ENCODE data around the gene PAF1. TPM values are rescaled to one million over a fixed set of nuclear protein-coding genes. Genes with fewer than 3 reads are reported as not detected.

The PAF1 gene
- total and polyA plus RNA-seq, 2 of the 13 experiments (the other 11 are each of a cell fraction or from before 2014, with no cell fraction given), result 30.2 to 31.1 TPM

- TF ChIP-seq SNAPC4 (CRISPR knock-in tag; IDR thresholded peaks at IDR 0.05), result no peak
- TF ChIP-seq CBX5 (CRISPR knock-in tag; IDR thresholded peaks at IDR 0.05; ENCODE audit: borderline replicate concordance), result 0 out of 2 replicates have a peak, but pooled peaks have one; percentile 46
- no peak for TF ChIP-seq SSRP1 (CRISPR knock-in tag; IDR thresholded peaks at IDR 0.05)
- no peak for TF ChIP-seq SOX13 (IDR thresholded peaks at IDR 0.05)
- no peak; a peak in 1 of 4 replicates for TF ChIP-seq SOX13 (CRISPR knock-in tag; conservative IDR thresholded peaks at IDR 0.05 in 1 of 2, IDR thresholded peaks at IDR 0.05 in 1 of 2)
- no peak for TF ChIP-seq ZNF33A (CRISPR knock-in tag; IDR thresholded peaks at IDR 0.05; ENCODE audit: borderline replicate concordance)
- TF ChIP-seq ZKSCAN1 (IDR thresholded peaks at IDR 0.05; ENCODE audit: low read length), result no peak
- TF ChIP-seq HNRNPLL (IDR thresholded peaks at IDR 0.05; ENCODE audit: low read depth, low read length, poor library complexity, severe bottlenecking), result peak; percentile 77
- no peak for TF ChIP-seq ZNF776 (CRISPR knock-in tag; IDR thresholded peaks at IDR 0.05)
- no peak for TF ChIP-seq ZNF337 (CRISPR knock-in tag; IDR thresholded peaks at IDR 0.05; ENCODE audit: borderline replicate concordance, low read depth)
- no peak for TF ChIP-seq PBX2 (CRISPR knock-in tag; IDR thresholded peaks at IDR 0.05)
- no peak for TF ChIP-seq ZNF792 (CRISPR knock-in tag; IDR thresholded peaks at IDR 0.05)
- no peak for TF ChIP-seq ZNF672 (CRISPR knock-in tag; IDR thresholded peaks at IDR 0.05)
- no peak for TF ChIP-seq ZFP37 (CRISPR knock-in tag; IDR thresholded peaks at IDR 0.05; ENCODE audit: borderline replicate concordance)
Measured at GRCh38 chr19:39428283-39429112, 37.6 kb upstream of the PAF1 start (continued).

Measured in HepG2 (cell line).